ENCODE data around the gene SLC16A2. TPM values are rescaled to one million over a fixed set of nuclear protein-coding genes. Genes with fewer than 3 reads are reported as not detected.

The SLC16A2 gene
- total RNA-seq, 1 experiment from 2014 or later, result 6.2 TPM

- Histone ChIP-seq H3K27me3 (no peaks in the 10 kb centered on the region), H3K9me3 (no peaks in the 10 kb centered on the region), H3K36me3 (no peaks in the 10 kb centered on the region), H3K4me3 (no peak overlapping the region)
- DNase-seq, result peak; percentile 26
Measured at GRCh38 chrX:74519870-74520269, 98.6 kb downstream of the SLC16A2 start.

- DNase-seq, result no peak
Measured at GRCh38 chrX:74520291-74520690, 99.0 kb downstream of the SLC16A2 start.

GRCh38 chrX:74520896-74521295 lies 99.6 kb downstream of the SLC16A2 start:
- H3K9me3 ChIP-seq, result no peaks in the 10 kb centered on the region
- H3K27me3 ChIP-seq, result no peaks in the 10 kb centered on the region
- DNase-seq, result no peak
- no peaks in the 10 kb centered on the region for H3K36me3 ChIP-seq
- H3K4me3 ChIP-seq, result no peak overlapping the region

More at GRCh38 chrX:74520291-74520690, 99.0 kb downstream of the SLC16A2 start:
- no peaks in the 10 kb centered on the region for H3K9me3 ChIP-seq
- H3K4me3 ChIP-seq, result no peak overlapping the region
- no peaks in the 10 kb centered on the region for H3K36me3 ChIP-seq
- no peaks in the 10 kb centered on the region for H3K27me3 ChIP-seq

- DNase-seq, result peak; percentile 1
- Histone ChIP-seq H3K9me3 (no peaks in the 10 kb centered on the region), H3K36me3 (no peaks in the 10 kb centered on the region), H3K27me3 (no peaks in the 10 kb centered on the region), H3K4me3 (no peak overlapping the region)
Measured at GRCh38 chrX:74521961-74522751, 100.9 kb downstream of the SLC16A2 start.

- Histone ChIP-seq H3K27me3 (no peaks in the 10 kb centered on the region), H3K9me3 (no peaks in the 10 kb centered on the region), H3K36me3 (no peaks in the 10 kb centered on the region), H3K4me3 (no peak overlapping the region)
- DNase-seq, result peak; percentile 65
Measured at GRCh38 chrX:74523224-74523623, 101.9 kb downstream of the SLC16A2 start.

DNA sequence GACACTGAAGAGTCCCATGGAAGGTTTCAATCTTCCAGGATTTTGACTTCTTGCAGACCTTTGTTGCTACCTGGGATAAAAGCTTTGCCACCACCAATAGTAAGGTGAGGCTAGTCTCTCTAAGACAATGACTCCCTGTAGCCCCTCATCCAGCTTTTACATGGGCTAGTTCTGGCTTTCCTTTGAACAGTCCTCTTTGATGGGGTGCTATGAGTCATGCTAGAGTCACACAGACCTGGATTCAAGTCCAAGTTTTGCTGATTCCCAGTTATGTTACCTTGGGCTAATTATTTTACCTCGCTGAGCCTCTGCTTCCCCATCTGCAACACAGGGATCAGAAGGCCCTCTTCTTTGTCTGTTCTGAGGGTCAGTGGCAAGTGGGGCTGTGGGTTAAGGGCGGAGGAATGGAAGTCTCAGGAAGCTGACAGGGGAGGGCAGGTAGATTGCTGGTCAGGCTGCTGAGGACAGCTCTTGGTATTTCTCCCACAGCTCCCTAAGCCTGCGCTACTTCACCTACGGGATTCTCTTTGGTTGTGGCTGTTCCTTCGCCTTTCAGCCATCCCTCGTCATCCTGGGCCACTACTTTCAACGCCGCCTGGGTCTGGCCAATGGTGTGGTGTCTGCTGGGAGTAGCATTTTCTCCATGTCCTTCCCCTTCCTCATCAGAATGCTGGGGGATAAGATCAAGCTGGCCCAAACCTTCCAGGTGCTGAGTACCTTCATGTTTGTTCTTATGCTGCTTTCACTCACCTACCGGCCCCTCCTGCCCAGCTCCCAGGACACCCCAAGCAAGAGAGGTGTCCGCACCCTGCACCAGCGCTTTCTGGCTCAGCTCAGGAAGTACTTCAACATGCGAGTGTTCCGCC lies 102.8 kb downstream of the SLC16A2 start:
- no peaks in the 10 kb centered on the region for H3K9me3 ChIP-seq
- H3K36me3 ChIP-seq, result no peaks in the 10 kb centered on the region
- no peak overlapping the region for H3K4me3 ChIP-seq
- H3K27me3 ChIP-seq, result no peaks in the 10 kb centered on the region
- peak; percentile 12 for DNase-seq

DNA sequence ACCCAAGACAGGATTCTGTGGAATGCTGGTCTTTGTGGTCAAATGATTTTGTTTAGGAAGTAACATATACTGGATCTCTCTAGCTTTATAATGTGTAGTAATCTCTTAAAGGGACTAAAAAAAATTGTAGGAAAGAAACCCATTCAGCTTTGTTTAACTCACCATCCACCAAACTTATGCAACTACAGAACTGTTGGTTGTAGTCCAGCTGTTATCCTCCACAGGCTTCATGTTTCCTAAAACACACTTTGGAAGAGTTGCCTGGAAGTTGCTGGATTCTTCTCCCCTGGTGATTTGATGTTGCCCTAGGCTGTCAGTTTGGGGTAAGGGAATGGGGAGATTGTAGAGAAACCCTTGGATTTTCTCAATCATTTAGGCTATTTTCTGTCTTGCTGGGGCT lies 103.8 kb downstream of the SLC16A2 start:
- Histone ChIP-seq H3K36me3 (no peaks in the 10 kb centered on the region), H3K9me3 (no peaks in the 10 kb centered on the region), H3K27me3 (no peaks in the 10 kb centered on the region), H3K4me3 (no peak overlapping the region)
- no peak for DNase-seq

GRCh38 chrX:74526764-74527163 lies 105.5 kb downstream of the SLC16A2 start:
- H3K9me3 ChIP-seq, result no peaks in the 10 kb centered on the region
- no peaks in the 10 kb centered on the region for H3K36me3 ChIP-seq
- DNase-seq, result no peak
- H3K27me3 ChIP-seq, result no peaks in the 10 kb centered on the region
- no peak overlapping the region for H3K4me3 ChIP-seq

DNA sequence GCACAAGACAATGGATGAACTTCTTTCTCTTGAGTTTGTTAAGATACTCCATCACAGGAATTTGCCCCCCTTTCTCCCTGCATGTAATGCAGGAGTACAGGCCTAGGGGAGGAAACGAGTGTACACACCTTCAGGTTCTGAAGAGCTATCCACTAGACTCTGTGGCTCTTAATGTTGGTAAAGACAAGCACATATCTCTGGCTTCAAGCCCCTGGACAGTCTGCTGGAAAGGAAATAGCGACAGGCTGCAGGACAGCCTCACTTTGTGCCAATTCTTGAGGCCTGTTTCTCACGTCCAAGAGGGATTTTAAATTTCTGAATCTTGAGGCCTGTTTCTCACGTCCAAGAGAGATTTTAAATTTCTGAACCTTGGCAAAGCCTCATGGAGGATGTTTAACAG lies 106.1 kb downstream of the SLC16A2 start:
- H3K4me3 ChIP-seq, result no peak overlapping the region
- no peak for DNase-seq
- no peaks in the 10 kb centered on the region for H3K9me3 ChIP-seq
- no peaks in the 10 kb centered on the region for H3K36me3 ChIP-seq
- H3K27me3 ChIP-seq, result no peaks in the 10 kb centered on the region

- H3K9me3 ChIP-seq, result no peaks in the 10 kb centered on the region
- H3K4me3 ChIP-seq, result no peak overlapping the region
- no peaks in the 10 kb centered on the region for H3K36me3 ChIP-seq
- DNase-seq, result no peak
- no peaks in the 10 kb centered on the region for H3K27me3 ChIP-seq
Measured at GRCh38 chrX:74529311-74529710, 108.0 kb downstream of the SLC16A2 start.

GRCh38 chrX:74531081-74531480 lies 109.8 kb downstream of the SLC16A2 start:
- Histone ChIP-seq H3K4me3 (no peak overlapping the region), H3K9me3 (no peaks in the 10 kb centered on the region), H3K36me3 (no peaks in the 10 kb centered on the region), H3K27me3 (no peaks in the 10 kb centered on the region)
- no peak for DNase-seq

DNA sequence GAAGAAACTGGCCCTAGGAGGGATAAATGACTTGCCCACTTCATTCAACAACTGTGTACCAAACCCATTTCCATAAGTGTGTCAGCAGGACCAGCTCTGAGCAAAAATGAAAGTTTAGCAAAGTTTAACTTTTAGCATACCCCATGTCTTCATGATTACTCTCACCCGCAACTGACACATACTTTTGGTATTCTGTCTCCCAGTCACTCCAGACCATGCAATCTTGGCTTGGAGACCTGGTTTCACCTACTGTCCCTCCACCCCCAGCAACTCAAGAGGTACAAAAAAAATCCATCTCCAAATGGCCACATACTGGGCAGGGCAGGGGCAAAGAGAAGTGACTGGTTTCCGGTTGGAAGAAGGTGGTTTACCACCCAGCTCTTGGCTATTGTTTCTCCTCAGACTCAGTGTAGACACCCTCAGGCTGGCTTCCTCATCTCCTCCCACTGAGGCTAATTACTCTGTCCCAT lies 113.3 kb downstream of the SLC16A2 start:
- H3K4me3 ChIP-seq, result no peak overlapping the region
- no peaks in the 10 kb centered on the region for H3K36me3 ChIP-seq
- H3K9me3 ChIP-seq, result no peaks in the 10 kb centered on the region
- DNase-seq, result peak; percentile 28
- H3K27me3 ChIP-seq, result no peaks in the 10 kb centered on the region

- no peak for DNase-seq
- Histone ChIP-seq H3K36me3 (no peaks in the 10 kb centered on the region), H3K4me3 (peak overlapping the region; percentile 42; the same call in 1 of the 2 replicates), H3K9me3 (no peaks in the 10 kb centered on the region), H3K27me3 (no peaks in the 10 kb centered on the region)
Measured at GRCh38 chrX:74535086-74535407, 113.8 kb downstream of the SLC16A2 start.

DNA sequence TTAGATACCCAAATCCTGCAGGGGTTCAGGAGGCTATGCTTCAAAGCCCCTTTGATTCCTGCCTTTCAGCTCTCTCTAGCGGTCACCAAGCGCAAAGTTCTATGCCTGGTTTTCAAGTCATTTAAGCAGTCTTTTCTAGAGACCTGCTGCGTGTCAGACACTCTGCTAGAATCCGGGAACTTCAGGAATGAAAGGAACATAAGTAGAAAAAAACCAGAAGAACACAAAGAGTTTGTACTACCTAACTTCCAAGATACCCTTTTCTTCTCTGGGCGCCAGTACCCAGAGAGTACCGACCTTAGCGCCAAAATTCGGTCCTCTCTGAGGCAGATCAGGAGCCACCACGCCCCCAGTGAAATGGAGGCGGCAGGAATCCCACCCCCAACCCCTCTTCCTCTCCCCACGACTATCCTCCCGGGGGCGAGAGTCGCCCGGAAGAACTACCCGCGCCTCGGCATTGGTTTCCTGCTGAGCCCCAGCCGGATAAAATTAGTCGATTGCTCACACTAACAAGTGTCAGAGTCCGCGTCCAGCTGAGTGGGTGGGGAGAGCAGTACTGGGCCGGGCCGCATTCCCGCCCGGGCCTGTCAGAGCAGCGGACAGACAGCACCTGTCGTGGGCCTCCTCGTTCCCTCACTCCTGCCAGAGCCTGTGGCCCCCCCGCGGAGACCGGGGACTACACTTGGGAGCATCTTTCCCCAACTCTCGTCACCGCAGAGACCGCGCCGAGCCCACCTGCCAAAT lies 114.3 kb downstream of the SLC16A2 start:
- no peaks in the 10 kb centered on the region for H3K27me3 ChIP-seq
- peak; percentile 86 for DNase-seq
- H3K4me3 ChIP-seq, result peak overlapping the region; percentile 42
- H3K36me3 ChIP-seq, result no peaks in the 10 kb centered on the region
- no peaks in the 10 kb centered on the region for H3K9me3 ChIP-seq

GRCh38 chrX:74536152-74536831 lies 115.0 kb downstream of the SLC16A2 start:
- peak; percentile 89 for DNase-seq
- Histone ChIP-seq H3K9me3 (no peaks in the 10 kb centered on the region), H3K27me3 (no peaks in the 10 kb centered on the region), H3K36me3 (no peaks in the 10 kb centered on the region), H3K4me3 (peak overlapping the region; percentile 42)

DNA sequence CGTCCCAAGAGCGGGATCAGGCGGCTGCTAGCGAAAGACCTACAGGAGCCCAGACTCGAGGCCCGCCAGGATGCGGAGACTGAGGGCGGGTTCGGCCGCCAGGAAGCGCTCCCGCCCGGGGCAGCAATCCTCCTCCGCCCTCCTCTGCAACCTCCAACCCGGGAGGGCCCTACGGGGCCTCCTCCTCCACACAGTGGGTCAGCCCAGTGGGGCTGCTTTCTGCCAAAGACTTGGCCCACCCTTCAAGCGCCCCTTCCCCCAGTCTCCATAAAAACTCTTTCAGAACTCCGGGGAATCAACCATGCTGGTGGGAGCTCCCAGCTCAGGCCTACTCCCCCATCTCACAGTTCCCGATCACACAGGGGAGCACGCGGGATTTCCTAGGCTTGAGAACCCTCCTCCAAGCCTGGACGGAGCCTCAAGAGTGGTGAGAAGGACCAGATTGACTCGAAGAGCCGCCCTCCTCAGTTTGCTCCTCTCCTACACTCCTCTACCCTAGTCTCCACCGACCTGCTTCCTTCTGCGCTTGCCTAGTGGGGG lies 115.6 kb downstream of the SLC16A2 start:
- Histone ChIP-seq H3K9me3 (no peaks in the 10 kb centered on the region), H3K27me3 (no peaks in the 10 kb centered on the region), H3K4me3 (peak overlapping the region; percentile 42), H3K36me3 (no peaks in the 10 kb centered on the region)
- no peak for DNase-seq
